Measurements from ENCODE around the gene STAB2.
"Not testable (repeated sequence)": the region's sequence is repeated elsewhere in the genome, so short reads cannot be mapped to it uniquely, and the experiment has no call there.

Gene STAB2

DNA sequence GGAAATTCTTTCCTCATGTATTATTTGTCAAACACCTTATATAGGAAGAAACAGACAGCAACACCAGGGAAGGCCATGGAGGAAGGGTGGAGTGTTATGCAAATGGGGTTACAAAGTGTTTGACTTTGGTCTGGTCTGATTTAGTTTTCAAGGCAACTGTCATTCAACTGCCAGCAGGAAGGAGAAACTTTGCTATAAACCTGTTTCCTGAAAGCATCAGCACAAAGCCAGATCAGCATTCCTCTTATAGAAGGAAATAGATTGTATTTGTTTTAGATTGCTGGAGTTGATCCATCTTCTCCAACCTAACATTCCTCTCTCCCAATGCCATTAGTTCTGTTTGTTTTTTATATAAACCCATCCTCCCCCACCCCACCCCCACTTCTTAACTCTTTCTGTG, 65.7 kb downstream of the STAB2 start:
- DNase-seq (ENCODE audit: low read depth in 4 of 4, low spot score in 1 of 4), result no peak

DNA sequence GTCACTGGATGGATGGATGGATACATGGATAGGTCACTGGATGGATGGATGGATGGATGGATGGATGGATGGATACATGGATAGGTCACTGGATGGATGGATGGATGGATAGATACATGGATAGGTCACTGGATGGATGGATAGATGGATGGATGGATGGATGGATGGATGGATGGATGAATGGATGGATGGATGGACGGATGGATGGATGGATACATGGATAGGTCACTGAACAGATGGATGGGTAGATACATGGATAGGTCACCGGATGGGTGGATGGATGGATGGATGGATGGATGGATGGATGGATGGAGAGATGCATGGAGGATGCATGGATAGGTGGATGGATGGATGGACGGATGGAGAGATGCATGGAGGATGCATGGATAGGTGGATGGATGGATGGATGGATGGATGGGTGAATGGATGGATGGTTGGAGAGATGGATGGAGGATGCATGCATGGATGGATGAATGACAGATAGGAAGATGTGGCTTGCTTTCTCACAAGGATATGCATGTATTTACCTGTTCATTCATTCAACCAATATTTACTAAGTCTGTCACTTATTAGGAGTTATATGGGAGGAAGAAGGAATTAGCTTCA, 66.6 kb downstream of the STAB2 start:
- DNase-seq (ENCODE audit: low read depth in 4 of 4, low spot score in 1 of 4), result not testable (repeated sequence)

DNA sequence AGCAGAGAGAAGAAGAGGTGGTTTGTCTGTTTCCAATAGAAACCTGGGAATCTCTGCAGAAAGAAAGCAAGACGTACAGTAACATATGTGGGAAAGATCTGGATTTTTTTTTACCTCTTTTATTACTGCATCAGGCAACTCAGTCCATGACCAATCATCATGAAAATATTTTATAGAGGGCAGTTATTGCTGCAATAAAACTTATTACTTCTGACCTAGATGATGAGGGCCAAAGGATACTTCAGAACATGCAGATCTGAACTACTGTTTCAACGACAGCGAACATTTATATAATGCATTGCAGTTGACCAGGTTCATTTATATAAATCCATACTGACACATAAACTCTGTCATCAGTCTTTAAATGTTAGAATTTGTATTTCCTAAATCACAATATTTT, 67.7 kb downstream of the STAB2 start:
- DNase-seq (ENCODE audit: low read depth in 4 of 4, low spot score in 1 of 4), result no peak

DNA sequence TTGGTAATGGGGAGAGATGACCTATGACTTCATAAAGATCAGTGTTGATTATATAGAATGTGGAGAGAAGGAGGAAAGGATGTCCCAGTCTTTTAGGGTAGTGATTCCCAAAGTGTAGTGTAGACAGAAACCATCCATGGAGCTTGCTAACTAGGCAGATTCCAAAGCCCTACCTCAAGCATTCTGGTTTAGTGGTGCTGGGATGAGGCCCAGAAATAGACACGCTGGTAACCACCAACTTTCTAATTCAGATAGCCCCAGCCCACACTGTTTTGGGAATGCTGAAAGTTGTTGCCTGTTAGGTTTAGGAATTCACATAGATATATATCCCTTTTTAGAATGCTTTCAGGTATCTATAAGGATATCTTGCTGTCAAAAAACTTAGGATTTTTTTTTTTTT, 69.2 kb downstream of the STAB2 start:
- no peak for DNase-seq (ENCODE audit: low read depth in 4 of 4, low spot score in 1 of 4)

DNA sequence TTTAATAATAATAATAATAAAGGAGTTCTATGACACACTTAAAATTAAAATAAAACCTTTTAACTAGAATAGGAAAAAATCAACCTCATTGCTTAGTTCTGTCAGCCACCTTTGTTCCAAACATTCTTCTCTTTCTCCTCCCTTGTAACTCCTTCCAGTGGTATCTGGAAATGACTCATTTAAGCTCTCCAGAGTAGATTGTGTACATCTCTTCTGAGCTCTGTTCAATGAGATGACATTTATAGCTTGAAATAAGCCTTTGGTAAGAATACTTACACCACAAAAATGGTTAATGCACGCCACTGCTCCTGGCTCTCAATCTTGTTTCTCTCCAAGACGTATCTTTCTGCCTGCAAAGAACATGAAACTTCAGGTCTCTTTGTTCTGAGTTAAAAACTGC, 70.3 kb downstream of the STAB2 start:
- DNase-seq (ENCODE audit: low read depth in 4 of 4, low spot score in 1 of 4), result no peak

DNA sequence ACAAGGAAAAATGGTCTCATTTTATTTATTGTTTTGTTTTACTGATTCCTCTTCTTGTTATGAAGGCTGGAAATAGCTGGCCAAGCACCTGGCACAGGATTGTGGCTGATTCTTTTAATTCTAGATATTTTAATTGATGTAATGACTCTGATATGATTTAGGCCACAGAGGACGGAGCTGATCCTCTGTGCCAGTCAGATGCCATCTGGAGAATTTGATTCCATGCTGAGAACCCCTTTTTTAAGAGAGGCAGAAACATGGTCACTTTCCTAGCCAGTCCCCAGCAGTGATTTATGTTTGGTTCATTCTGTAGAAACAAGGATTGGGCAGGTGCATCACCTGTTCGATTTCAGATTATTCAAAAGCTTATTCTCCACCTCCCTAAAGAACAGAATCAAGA, 77.6 kb downstream of the STAB2 start:
- no peak for DNase-seq (ENCODE audit: low read depth in 4 of 4, low spot score in 1 of 4)

DNA sequence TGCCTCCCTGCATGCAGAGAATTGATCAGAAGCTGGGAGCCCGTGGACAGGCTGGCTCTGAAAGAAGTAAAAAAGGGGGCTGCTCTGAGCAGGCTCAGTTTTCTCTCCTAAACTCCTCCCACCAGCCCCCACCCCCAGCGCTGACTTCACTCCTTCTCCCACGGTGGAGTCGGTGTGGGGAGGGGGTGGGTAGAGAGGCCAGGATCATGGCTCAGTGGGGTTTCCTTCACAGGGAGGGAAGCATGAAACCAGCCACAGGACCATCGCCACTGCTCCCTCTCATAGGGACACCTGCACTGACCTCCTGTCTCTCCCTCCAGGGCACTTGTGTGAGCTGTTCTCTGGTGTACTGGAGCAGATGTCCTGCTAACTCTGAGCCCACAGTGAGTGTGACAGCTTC, 78.9 kb downstream of the STAB2 start:
- no peak for DNase-seq (ENCODE audit: low read depth in 4 of 4, low spot score in 1 of 4)

DNA sequence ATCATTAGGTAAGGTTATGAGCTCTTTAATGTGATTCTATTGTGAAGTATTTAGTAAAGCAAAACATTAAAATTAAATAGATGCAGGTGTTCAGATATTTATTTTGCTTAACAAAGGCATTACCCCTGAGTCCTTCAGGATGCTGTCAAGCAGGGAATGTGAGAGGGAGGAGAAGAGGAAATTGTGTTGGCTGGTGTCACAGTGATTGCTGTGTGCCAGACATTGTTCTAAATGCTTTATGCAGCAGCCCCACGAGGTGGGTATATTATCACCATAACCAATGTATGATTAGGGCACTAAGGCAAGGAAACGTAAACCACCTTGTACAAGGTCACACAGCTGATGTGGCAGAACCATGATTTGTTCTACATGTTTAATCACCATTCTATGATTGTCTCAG, 80.1 kb downstream of the STAB2 start:
- DNase-seq (ENCODE audit: low read depth in 4 of 4, low spot score in 1 of 4), result no peak

DNA sequence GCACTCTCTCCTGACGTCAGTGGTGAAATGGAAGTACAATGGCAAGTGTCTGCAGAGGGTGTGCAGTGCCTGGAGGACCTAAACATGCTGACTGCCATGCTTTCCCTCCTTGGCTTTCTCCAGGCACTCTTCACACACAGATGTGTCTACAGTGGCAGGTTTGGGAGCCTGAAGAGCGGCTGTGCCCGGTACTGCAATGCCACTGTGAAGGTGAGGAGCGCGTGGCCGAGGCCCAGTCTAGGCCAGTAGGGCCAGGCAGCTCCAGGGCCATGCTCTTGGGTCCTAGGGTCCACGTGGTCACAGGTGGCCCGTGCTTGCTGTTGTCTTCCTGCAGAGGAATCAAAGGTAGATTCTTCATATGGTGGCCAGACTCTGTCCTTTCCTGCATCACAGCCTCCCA, 81.4 kb downstream of the STAB2 start:
- no peak for DNase-seq (ENCODE audit: low read depth in 4 of 4, low spot score in 1 of 4)

DNA sequence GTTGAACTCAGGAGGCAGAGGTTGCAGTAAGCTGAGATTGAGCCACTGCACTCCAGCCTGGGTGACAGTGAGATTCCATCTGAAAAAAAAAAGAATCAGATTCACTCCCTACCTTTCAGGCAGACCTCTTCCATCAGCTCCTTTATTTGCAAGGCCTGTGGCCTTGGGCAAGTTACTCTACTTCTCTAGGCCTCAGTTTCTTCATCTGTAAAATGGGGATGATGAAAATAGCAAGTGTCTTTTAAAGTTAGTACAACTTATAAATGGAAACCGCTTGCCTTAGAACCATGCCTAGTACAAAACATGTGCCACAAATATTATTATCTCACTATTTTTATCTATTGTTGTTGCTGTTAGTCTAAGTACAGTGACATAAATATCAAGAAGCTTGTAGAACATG, 84.3 kb downstream of the STAB2 start:
- no peak for DNase-seq (ENCODE audit: low read depth in 4 of 4, low spot score in 1 of 4)

DNA sequence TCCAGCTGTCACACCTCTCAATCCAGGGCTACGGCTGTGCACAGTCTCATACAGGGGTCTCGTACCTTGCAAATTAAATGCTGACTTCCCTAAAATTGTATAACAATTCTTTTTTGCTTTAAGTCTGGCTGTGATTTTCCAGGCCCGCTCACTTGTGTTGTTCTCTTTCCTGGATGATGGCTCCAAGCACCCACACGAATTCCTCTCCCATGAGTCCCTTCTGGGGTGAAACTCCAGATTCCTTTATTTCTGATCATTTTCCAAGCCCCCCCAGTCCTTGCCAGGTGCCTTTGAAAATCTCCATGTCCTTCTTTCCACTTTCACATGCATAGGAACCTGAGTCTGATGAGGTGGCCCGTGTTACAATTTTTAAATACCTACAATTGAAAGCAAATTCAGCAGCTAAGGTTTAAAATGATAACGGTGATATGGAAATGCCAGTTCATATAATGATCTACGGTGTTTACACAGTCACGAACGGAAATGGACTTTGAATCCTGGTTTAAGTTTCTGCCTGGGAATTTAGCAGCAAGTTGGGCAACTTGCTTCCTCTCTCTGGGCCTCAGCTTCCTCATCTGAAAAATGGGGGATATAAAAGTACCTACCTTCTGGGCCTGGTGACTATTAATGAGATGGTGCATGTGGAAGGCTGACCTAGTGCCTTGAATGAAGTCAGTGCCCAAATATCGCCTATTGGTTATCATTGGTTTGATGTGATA, 85.5 kb downstream of the STAB2 start:
- no peak for DNase-seq (ENCODE audit: low read depth in 4 of 4, low spot score in 1 of 4)

DNA sequence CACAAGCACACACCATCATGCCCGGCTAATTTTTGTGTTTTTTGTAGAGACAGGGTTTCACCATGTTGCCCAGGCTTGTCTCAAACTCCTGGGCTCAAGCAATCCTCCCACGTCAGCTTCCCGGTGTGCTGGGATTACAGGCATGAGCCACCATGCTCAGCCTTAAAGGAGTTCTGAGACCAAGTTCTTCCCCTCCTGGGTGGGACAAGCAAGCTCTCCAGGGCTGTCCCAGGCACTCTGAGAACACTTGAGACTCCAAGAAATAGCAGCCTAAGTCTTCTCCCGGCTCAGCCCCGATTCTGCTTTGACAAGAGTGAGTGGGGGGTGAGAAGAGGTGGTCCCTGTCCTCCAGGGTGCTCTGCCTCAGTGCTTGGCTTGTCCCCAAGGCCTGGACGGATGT, 86.4 kb downstream of the STAB2 start:
- no peak for DNase-seq (ENCODE audit: low read depth in 4 of 4, low spot score in 1 of 4)

DNA sequence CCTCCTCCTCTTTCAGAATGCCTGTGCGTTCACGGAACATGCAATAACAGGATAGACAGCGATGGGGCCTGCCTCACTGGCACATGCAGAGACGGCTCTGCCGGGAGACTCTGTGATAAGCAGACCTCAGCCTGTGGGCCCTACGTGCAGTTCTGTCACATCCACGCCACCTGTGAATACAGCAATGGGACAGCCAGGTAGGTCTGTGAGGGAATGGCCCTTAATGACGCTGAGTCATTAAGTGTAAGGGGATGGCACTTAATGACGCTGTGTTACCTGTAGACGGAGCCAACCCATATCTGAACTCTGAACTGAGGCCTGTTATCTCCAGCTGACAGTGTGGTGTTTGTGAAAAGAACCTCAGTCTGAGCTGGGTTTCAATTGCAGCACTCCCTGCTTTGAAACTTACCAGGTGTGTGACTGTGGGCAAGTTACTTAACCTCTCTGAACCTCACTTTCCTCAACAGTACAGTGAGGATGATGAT, 86.9 kb downstream of the STAB2 start:
- DNase-seq (ENCODE audit: low read depth in 4 of 4, low spot score in 1 of 4), result no peak

DNA sequence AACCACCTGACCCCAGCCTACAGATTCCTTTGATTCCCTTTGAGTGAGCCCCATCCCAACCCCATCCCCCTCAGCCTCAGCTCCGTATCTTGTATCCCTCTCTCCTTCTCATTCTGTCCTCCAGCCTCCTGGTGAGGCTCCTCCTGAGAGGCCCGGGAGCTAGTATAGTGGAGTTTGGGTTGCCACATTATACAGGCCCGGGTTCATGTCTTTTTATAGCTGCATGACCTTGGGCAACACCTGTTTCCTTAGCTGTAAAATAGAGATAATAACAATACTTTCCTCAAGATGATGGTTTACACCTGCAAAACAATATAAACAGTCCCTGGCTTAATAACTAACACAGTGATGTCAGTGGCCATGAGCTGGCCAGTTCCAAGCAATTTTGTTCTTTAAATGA, 89.8 kb downstream of the STAB2 start:
- no peak for DNase-seq (ENCODE audit: low read depth in 4 of 4, low spot score in 1 of 4)

DNA sequence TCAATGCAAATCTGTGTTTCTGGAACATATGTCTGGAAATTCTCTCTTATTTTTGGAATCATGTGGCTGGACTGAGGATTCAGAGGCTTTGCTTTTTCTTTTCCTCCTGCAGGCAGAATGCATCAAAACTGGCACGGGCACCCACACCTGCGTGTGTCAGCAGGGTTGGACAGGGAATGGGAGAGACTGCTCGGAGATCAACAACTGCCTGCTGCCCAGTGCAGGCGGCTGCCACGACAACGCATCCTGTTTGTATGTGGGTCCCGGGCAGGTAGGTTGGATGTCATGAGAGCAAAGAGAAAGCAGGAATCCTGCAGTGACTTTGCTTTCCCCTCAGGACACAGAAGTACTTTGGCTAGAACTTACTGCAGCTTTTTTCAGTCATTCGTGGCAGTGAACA, 90.3 kb downstream of the STAB2 start:
- no peak for DNase-seq (ENCODE audit: low read depth in 4 of 4, low spot score in 1 of 4)

DNA sequence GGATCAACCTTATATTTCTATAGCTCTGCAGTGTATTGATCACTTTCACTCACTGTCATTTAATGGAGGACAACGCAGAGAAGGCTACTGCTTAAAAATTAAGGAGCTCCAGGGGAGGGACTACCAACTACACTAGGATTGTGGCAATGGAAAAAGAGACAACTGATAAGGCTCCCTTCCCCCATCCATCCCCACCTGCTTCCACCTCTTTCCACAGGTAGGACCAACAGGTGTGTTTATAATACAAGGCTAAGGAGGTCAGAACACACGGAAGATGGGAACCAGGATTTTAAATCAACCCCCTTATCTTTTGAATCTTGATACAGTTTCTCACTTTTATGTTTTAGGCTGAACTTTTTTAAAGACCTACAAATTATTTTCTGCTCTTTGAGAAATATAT, 90.8 kb downstream of the STAB2 start:
- DNase-seq (ENCODE audit: low read depth in 4 of 4, low spot score in 1 of 4), result no peak

DNA sequence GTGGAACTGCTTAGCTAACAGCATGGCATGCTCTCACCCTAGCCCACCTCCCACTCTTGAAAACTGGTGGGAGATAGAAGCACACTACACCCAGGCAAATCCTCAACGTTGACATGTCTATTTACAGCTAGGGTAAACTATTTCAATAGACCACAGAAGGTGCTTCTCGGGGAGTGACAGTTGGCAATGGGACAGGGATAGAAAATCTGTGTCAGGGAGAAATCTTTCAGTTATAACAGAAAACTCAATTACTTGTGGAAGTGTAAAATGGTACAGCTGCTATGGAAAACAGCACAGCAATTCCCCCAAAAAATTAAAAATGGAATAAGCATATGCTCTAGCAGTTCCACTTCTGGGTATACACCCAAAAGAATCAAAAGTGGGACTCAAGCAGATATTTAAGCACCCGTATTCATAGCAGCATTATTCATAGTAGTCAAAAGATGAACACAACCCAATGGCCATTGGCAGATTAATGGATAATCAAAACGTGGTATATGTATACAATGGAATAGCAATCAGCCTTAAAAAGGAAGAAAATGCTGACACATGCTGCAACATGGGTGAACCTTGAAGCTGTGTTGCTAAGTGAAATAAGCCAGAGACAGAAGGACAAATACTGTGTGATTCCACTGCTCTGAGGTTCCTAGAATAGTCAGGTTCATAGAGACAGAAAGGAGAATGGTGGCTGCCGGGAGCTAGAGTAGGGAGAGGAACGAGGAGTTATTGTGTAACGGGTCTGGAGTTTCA, 92.5 kb downstream of the STAB2 start:
- DNase-seq (ENCODE audit: low read depth in 4 of 4, low spot score in 1 of 4), result no peak

DNA sequence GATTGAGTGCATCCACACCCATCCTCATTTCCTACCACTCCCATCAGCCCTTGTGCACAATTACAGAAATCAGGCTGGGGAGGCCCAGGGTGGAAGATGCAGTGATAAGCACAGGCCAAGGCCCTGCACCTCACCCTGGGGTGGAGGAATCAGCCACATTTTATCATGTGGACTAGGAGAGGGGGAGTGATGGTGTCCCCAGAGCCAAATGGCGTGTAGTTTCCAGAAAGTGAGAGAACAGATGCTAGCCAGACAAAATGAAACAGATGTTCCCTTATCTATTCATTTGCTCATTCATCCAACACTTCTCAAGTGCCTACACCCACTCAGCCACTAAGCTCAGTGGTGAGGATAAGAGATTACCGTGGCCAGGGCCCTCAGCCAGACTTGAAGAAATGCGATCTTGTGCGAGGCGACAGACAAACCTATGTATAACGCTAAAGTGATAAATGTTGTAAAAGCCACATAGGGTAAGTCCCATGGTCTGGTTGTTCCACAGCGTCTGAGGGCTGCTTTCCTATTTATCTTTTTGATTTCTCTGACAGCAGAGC, 93.6 kb downstream of the STAB2 start:
- DNase-seq (ENCODE audit: low read depth in 4 of 4, low spot score in 1 of 4), result no peak

DNA sequence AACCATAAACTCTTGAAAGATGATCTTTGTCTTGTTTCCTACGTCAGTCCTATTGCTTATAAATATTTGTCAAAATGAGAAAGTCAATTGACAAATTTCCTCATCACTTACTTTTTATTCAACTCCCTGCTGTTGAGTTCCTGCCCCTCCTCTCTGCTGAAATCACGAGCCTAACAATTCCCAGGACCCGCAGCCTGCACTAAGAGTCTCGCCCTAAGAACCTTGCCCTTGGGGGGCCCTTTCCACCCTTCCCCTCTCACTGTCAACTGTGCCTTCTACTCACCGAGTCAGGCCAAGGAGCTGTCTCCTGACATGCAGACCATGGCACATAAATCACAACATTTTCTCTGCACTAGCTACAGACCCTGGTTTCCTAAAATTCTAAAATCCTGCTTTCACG, 99.0 kb downstream of the STAB2 start:
- DNase-seq (ENCODE audit: low read depth in 4 of 4, low spot score in 1 of 4), result no peak

DNA sequence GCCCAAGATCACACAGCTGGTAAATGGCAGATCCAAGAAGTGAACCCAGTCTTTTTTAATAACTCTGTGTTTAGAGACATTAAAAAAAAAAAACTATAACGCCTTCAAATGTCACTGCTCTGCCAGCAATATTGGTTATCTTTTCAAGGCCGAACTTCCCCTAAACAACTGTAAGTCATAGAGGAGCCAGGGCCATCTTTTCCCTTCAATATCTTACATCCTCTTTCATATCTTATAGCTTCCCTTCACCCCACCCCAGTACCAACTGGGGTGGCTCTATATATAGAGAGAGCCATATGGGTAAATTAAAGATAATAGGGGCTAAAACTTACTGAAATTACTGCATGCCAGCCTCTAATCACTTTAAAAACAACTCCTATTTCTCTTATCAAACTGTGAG, 100.2 kb downstream of the STAB2 start:
- no peak for DNase-seq (ENCODE audit: low read depth in 4 of 4, low spot score in 1 of 4)

DNA sequence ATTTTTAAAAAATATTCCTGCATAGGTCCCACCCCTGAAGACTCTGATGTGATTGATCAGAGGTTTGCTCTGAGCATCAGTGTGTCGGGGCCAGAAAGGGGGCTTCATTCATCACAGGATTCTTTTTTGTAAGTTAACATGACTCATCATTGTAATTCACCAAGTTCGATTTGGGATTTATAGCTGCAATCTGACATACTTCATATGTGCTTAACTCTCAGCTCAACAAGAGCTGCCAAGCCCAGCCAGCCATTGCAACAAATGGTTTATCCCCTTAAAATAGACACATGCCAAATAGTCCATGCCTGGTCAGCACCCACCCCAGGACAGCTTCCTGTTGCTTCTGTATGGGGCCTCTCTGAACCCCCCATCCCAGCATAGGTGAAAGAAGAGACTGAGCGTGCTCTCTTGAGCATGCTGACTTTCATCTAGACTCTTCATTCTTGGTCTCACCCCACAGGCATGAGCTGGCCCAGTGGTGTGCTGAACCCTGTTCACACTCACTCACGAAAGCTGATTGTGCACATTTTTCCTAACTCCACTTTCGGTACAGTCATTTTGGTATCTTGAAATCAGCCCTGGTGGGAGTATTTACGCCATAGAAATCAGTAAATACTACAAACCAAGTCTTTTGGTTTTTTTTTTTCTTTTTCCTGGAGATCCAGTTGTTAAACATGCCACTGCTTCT, 101.4 kb downstream of the STAB2 start:
- DNase-seq (ENCODE audit: low read depth in 4 of 4, low spot score in 1 of 4), result no peak

DNA sequence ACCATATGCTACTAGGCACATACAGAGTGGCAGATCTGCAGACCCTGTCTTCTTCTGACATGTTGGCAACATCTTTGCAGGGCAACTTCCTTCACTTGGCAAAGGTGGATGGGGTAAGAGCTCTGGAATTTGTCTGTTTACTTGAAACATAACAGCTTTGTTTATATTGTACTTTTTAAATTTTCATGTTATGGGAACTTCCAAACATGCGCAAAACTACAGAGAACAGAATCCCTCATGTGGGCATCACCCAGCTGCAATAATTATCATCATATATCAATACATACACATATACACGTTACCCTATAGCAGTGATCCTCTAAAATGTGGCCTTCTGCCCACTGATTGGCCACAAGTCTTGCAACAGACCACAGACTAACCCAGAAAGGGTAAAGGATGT, 103.4 kb downstream of the STAB2 start:
- no peak for DNase-seq (ENCODE audit: low read depth in 4 of 4, low spot score in 1 of 4)

All from stimulated activated CD4-positive, alpha-beta T cell treated with anti-CD3 and anti-CD28 coated beads, Interleukin-1b, Interleukin-23, amount 100 ng/mL, for 24 hours (primary cell).